Right lobe of liver (tissue), 6 donors: ENCODE measurements around the gene TMEM255B. TPM values are rescaled to one million over a fixed set of nuclear protein-coding genes. Genes with fewer than 3 reads are reported as not detected.

Source experiments
- ATAC-seq, 4 donors: fragments of 200-7000 bp; cut with Tn5 transposase; one replicate each; pipeline ENCODE4 v1.9.1; 2020; ENCODE audit warnings: mild to moderate bottlenecking in 4 of 4, moderate library complexity in 4 of 4
- DNase-seq, 3 donors: peaks; one replicate each; pipeline ENCODE4 v3.0.0-alpha.2; 2020
- H3K27ac ChIP-seq, 3 donors: fragments of 200-600 bp; one replicate each; pipeline ENCODE4 v1.8.0; 2022
- H3K27me3 ChIP-seq, 2 donors: fragments of 200-600 bp; one replicate each; pipeline ENCODE4 v1.8.0; 2022
- H3K36me3 ChIP-seq, 4 donors: fragments of 200-600 bp; sonication (generic) in 1 of 4; one replicate each; pipeline versions ENCODE4 v1.5.1 to v1.8.0; 2017 to 2022; ENCODE audit warnings: control low read depth in 1 of 4
- H3K4me1 ChIP-seq, 4 donors: fragments of 200-600 bp; sonication (generic) in 1 of 4; one replicate each; pipeline versions ENCODE4 v1.5.1 to v1.8.0; 2017 to 2022; ENCODE audit warnings: control low read depth in 1 of 4
- H3K4me3 ChIP-seq, 3 donors: fragments of 200-600 bp; one replicate each; pipeline ENCODE4 v1.8.0; 2022
- H3K9me3 ChIP-seq, 4 donors: fragments of 200-600 bp; sonication (generic) in 1 of 4; one replicate each; pipeline versions ENCODE4 v1.5.1 to v1.8.0; 2017 to 2022; ENCODE audit warnings: control low read depth in 1 of 4
- CTCF ChIP-seq, 4 donors: fragments of 200-600 bp in 3 of 4; fragments of 450-650 bp in 1 of 4; IDR thresholded peaks; one replicate each; pipeline versions ENCODE4 v1.5.1 to v1.8.0; 2016 to 2022; ENCODE audit warnings: antibody characterized with exemption in 4 of 4, mild to moderate bottlenecking in 2 of 4
- POLR2A ChIP-seq: fragments of 450-650 bp; IDR thresholded peaks from one replicate; pipeline ENCODE4 v1.6.1; 2017; ENCODE audit warnings: antibody characterized with exemption, mild to moderate bottlenecking
- WGBS: methylation state at CpG from one replicate; pipeline ENCODE4 v1.1.6; 2018; ENCODE audit warnings: low coverage, low lambda C conversion rate; ENCODE audit not compliant: insufficient coverage; ENCODE audit errors: missing lambda C conversion rate; 5-methylcytosine and 5-hydroxymethylcytosine counted together
- intact Hi-C, 2 donors: fragments of 100-400 bp; cut with DNase I; formaldehyde crosslinking; loops; one replicate each; pipeline versions ENCODE4 v1.11.2 to v1.14.1; 2022
- total RNA-seq, 6 experiments: library from RNA; depleted of rRNA in 2 of 6; stranded (reverse); fragments of >200 nt in 2 of 6; fragmentation: NEBNext Ultra II Directional in 3 of 6; extraction: Animal tissue kit (Norgen Biotek cat#: 25700) in 3 of 6; gene quantifications; one replicate each; pipeline versions ENCODE4 v1.1.0 to v1.2.4, GENCODE V29; 2016 to 2023
- donor health status: DM: no; HTN: yes; CAD: no.
- donor health status: DM: no; HTN: no; CAD: no.
- donor health status: DM: no; HTN: no; CAD: no.
- donor health status: DM: no; HTN: yes; CAD: no.
- donor health status: DM: no; HTN: yes; CAD: no.

Gene TMEM255B
- total RNA-seq, 6 experiments from 2014 or later, result 2.5 to 10.4 (median 6.2) TPM

DNA sequence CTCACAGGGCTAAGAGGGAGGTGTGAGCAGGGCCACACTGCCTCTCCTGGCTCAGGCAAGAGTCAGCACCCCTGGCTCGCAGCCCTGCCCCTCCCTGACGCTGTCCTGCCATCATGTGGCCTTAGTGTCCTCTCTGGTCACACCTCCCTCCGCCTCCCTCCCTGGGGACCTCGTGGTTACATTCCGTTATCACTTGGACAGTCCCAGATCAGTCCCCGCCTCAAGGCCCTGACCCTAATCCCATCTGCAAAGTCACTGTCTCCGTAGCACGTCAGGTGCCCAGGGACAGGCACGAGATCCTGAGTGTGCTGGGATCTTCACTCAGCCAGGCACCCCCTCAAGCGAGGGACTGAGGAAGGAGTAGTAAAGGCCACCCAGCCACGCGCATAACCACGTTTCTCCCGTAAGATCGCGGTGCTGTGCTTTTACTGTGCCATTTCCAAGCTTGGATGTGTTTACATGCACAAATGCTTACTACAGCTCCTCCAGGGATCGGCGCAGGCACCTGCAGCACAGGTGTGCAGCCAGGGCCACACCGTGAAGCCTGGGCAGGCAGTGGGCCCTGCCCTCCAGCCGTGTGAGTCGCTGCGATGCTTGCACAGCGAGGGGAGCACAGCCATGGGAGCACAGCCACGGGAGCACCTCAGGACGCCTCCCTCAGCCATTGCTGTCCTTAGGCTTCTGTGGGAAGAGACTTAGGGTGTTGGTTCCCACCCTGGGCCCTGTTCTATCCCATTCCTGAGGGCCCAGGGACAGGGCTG is 10.7 kb upstream of the TMEM255B start:
- DNase-seq, result peak in 1 of 3 donors; percentile 48
- no peaks in the 10 kb centered on the region for H3K4me1 ChIP-seq
- WGBS, result 77% methylated on average over 8 of the region's 25 CpGs
- no peak overlapping the region for H3K27ac ChIP-seq
- no peak overlapping the region for H3K4me3 ChIP-seq
- H3K27me3 ChIP-seq, result no peaks in the 10 kb centered on the region
- TF ChIP-seq CTCF (IDR thresholded peaks at IDR 0.05) (no peak), POLR2A (no peak)
- no peak for ATAC-seq
- intact Hi-C loops, result no loop called here
- H3K36me3 ChIP-seq, result no peaks in the 10 kb centered on the region
- H3K9me3 ChIP-seq, result no peaks in the 10 kb centered on the region

GRCh38 chr13:113748862-113749451 is 10.1 kb upstream of the TMEM255B start:
- ATAC-seq (peak in 1 of 4 donors; percentile 6), DNase-seq (peak in 1 of 3 donors; percentile 53)
- intact Hi-C loops, result no loop called here
- Histone ChIP-seq H3K4me1 (no peaks in the 10 kb centered on the region), H3K36me3 (no peaks in the 10 kb centered on the region), H3K4me3 (no peak overlapping the region), H3K9me3 (no peaks in the 10 kb centered on the region), H3K27me3 (no peaks in the 10 kb centered on the region), H3K27ac (no peak overlapping the region)
- 82% methylated on average over 3 of the region's 22 CpGs for WGBS
- TF ChIP-seq CTCF (IDR thresholded peaks at IDR 0.05), result no peak
- no peak for TF ChIP-seq POLR2A

DNA sequence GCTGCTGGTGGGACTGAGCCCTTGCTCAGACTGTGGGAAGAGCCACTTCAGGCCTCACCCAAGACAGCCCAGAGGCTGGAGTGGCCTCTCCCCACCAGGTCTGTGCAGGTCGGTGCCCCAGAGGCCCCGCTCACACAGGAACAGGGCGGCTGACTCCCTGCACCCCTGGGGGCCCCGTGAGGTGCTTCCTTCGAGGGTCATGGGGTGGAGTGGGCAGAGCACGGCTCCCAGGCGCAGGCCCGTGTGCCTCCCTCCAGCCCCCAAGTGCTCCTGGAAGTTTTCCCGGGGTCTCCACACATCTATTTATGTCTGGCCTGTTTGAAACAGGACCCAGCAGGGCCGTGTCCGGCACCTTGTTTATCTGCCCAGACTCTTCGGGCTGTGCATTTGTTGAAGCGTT is 9.5 kb upstream of the TMEM255B start:
- Histone ChIP-seq H3K4me3 (no peak overlapping the region), H3K36me3 (no peaks in the 10 kb centered on the region), H3K9me3 (no peaks in the 10 kb centered on the region), H3K27ac (no peak overlapping the region), H3K4me1 (no peaks in the 10 kb centered on the region), H3K27me3 (no peaks in the 10 kb centered on the region)
- DNase-seq, result no peak
- WGBS, result 74% methylated on average over 7 of the region's 13 CpGs
- ATAC-seq, result no peak
- intact Hi-C loops, result no loop called here
- TF ChIP-seq CTCF (IDR thresholded peaks at IDR 0.05), result no peak
- TF ChIP-seq POLR2A, result no peak

- H3K36me3 ChIP-seq, result no peaks in the 10 kb centered on the region
- 60% methylated on average over 1 of the region's 11 CpGs for WGBS
- no peak for ATAC-seq
- no peak for DNase-seq
- no peaks in the 10 kb centered on the region for H3K27me3 ChIP-seq
- no peak overlapping the region for H3K27ac ChIP-seq
- no peak overlapping the region for H3K4me3 ChIP-seq
- no peaks in the 10 kb centered on the region for H3K9me3 ChIP-seq
- no peaks in the 10 kb centered on the region for H3K4me1 ChIP-seq
- TF ChIP-seq CTCF (IDR thresholded peaks at IDR 0.05) (no peak), POLR2A (no peak)
- intact Hi-C loops, result no loop called here
These were observed 9.1 kb upstream of the TMEM255B start for GRCh38 chr13:113749967-113750366.
